Ectodermal cell (in vitro differentiated cells): ENCODE data around the gene NCCRP1.

Experiments
- H3K27ac ChIP-seq: 2 replicates; pipeline ENCODE4 v1.7.0; 2013; ENCODE audit warnings: mild to moderate bottlenecking, low read depth, low read length; ENCODE audit not compliant: insufficient read depth, poor library complexity, severe bottlenecking
- H3K27me3 ChIP-seq: 2 replicates; pipeline ENCODE4 v1.7.0; 2013; ENCODE audit warnings: mild to moderate bottlenecking, low read length; ENCODE audit not compliant: insufficient read depth, control insufficient read depth, poor library complexity, severe bottlenecking
- H3K36me3 ChIP-seq: one replicate; pipeline ENCODE4 v1.7.0; 2013; ENCODE audit warnings: low read length; ENCODE audit not compliant: control insufficient read depth, insufficient read depth
- H3K4me1 ChIP-seq: one replicate; pipeline ENCODE4 v1.7.0; 2013; ENCODE audit warnings: low read length; ENCODE audit not compliant: control insufficient read depth, insufficient read depth
- H3K4me3 ChIP-seq: 2 replicates; pipeline ENCODE4 v1.7.0; 2013; ENCODE audit warnings: low read depth, low read length, control low read depth; ENCODE audit not compliant: insufficient read depth
- H3K9me3 ChIP-seq: 2 replicates; pipeline ENCODE4 v1.7.0; 2013; ENCODE audit warnings: mild to moderate bottlenecking, low read length, moderate library complexity; ENCODE audit not compliant: control insufficient read depth
- WGBS, 2 experiments: methylation state at CpG; one replicate each; pipeline ENCODE4 v1.1.7; 2013; ENCODE audit warnings: missing lambda C conversion rate in 2 of 2; 5-methylcytosine and 5-hydroxymethylcytosine counted together

The NCCRP1 gene

DNA sequence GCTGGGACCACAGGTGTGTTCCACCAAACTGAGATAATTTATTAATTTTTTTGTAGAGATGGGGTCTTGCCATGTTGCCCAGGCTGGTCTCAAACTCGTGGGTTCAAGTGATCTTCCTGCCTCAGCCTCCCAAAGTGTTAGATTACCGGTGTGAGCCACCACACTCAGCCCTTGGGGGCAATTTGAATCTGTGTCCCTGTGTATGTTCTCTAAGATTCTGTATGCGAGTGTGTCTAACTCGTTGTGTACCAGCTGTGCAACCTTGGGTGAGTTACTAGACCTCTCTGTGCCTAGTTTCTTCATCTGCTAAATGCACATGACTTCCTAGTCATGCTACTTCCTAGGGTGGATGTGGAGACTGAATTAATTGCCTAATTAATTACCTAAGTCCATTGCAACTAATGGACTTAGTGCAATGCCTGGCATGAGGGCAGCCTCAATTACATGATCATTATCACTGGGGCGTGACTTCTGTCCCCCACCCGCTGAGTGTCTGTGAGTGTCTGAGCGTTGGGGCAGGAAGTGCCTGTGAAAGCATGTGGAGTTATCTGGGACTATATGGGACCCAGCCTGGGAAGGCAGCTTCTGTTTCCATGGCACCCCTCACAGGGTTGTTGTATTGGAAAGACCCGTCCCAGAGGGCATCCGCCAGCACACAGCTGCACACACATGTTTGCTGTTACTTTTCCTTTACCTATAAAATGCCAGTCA lies 1.8 kb upstream of the NCCRP1 start:
- Histone ChIP-seq H3K36me3 (no peaks in the 10 kb centered on the region), H3K27me3 (peaks cover 38% of the 10 kb centered on the region)
- 66 to 72% methylated on average over 9 of the region's 9 CpGs for WGBS, 2 experiments

DNA sequence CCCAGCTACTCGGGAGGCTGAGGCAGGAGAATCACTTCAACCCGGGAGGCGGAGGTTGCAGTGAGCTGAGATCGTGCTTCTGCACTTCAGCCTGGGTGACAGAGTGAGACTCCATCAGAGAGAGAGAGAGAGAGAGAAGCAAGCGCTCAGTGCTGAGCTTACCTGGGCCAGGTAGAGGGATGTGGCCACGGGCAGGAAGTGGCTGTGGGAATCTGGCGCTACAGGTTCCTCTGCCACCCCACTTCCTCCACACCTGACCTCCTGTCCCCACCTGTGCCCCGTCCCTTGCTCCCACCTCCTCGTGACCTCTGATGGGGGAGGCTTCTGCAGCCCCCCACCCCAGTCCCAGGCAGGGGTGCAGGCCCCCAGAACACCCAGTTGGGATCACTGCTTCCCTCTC lies 1.0 kb upstream of the NCCRP1 start:
- Histone ChIP-seq H3K27ac (no peak overlapping the region), H3K4me1 (peaks cover 6% of the 10 kb centered on the region), H3K4me3 (no peak overlapping the region), H3K36me3 (no peaks in the 10 kb centered on the region), H3K9me3 (no peaks in the 10 kb centered on the region), H3K27me3 (peaks cover 42% of the 10 kb centered on the region)
- WGBS, 2 experiments, result 78 to 80% methylated on average over 9 of the region's 9 CpGs

More for the DNA sequence above, 1.8 kb upstream of the NCCRP1 start:
- Histone ChIP-seq H3K4me1 (peaks cover 6% of the 10 kb centered on the region), H3K4me3 (no peak overlapping the region), H3K27ac (no peak overlapping the region), H3K9me3 (no peaks in the 10 kb centered on the region)

DNA sequence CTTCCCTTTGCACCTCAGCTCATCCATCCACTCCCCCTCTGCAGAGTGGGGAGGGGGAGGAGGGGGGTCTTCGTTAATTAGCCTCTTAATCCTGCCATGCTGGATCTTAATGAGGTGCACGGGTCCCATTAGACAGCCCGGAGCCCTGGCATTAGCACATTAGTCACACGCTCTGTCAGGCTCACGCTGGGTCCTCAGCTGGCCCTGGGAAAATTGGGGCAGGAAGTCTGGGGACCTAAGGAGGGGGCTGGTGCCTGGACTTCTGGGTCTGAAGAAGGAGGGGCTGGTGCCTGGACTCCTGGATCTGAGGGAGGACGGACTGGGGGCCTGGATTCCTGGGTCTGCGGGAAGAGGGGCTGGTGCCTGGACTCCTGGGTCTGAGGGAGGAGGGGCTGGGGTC lies 444 bp upstream of the NCCRP1 start:
- Histone ChIP-seq H3K27me3 (peaks cover 42% of the 10 kb centered on the region), H3K36me3 (no peaks in the 10 kb centered on the region), H3K9me3 (no peaks in the 10 kb centered on the region), H3K4me1 (peaks cover 6% of the 10 kb centered on the region), H3K27ac (no peak overlapping the region), H3K4me3 (no peak overlapping the region)
- 30 to 35% methylated on average over 7 of the region's 7 CpGs for WGBS, 2 experiments

DNA sequence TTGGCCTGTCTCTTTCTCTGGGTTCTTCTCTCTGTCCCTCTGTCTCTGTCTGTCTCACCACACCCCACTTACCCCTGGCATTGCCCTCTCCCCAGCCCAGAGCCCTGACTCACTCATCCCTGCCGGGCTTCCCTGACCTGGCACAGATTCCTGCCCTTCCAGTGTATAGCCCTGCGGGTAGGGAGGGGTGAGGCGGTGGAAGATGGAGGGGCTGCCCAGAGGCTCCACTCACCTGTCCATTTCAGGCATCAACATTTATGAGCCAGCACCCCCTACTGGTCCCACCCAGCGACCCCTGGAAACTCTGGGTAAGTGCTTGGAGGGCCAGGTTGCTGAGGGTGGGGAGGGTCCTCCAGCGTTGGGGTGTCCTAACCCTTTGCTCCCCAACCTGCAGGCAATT lies 1.0 kb downstream of the NCCRP1 start:
- Histone ChIP-seq H3K4me3 (no peak overlapping the region), H3K9me3 (no peaks in the 10 kb centered on the region), H3K4me1 (peaks cover 6% of the 10 kb centered on the region), H3K27me3 (peaks cover 52% of the 10 kb centered on the region), H3K36me3 (no peaks in the 10 kb centered on the region), H3K27ac (no peak overlapping the region)
- 69 to 73% methylated on average over 5 of the region's 5 CpGs for WGBS, 2 experiments

DNA sequence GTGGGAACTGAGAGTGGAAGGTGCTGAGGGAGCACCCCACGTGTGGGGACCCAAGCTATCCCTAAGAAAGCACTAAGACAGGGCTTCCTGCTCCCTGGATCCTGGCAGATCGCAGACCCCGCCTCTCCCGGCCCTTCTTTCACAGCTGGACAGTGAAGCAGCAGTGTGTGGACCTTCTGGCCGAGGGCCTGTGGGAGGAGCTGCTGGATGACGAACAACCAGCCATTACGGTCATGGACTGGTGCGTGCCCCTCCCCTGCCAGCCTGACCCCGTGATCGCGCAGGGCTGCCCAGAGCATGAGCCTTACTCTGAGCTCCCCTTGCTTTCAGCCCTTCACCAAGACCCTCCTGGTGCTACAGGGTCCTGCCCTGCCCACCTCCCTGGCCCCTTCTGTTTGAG lies 2.3 kb downstream of the NCCRP1 start:
- no peak overlapping the region for H3K27ac ChIP-seq
- H3K27me3 ChIP-seq, result peaks cover 64% of the 10 kb centered on the region
- 52% methylated on average over 11 of the region's 11 CpGs for WGBS, 2 experiments
- no peaks in the 10 kb centered on the region for H3K36me3 ChIP-seq
- H3K9me3 ChIP-seq, result no peaks in the 10 kb centered on the region
- H3K4me3 ChIP-seq, result no peak overlapping the region
- peaks cover 6% of the 10 kb centered on the region for H3K4me1 ChIP-seq

DNA sequence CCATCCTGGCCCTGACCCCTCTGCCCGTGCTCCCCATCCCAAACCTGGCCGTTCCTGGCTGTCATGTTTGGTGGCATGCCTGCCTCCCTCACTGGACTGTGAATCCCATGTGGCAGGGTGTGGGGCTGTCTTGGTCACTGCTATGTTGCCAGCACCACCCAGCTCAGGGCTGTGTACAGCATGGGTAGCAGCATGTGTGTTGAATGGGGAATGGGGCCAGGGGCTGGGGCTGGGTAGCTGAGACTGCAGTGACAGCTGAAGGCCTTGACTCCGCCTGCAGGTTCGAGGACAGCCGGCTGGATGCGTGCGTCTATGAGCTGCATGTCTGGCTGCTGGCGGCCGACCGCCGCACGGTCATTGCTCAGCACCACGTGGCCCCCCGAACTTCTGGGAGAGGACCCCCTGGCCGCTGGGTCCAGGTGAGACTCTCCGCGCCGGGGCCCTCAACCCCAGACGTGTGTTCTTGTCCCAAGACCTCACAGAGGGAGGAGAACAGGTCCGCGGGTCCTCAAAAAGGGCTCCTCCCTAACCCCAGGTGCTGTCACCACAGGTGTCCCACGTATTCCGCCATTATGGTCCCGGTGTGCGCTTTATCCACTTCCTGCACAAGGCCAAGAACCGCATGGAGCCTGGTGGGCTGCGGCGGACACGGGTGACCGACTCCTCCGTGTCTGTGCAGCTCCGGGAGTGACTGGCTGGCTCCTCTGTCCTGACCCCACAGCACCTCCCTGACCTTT lies 3.5 kb downstream of the NCCRP1 start:
- Histone ChIP-seq H3K9me3 (no peaks in the 10 kb centered on the region), H3K36me3 (no peaks in the 10 kb centered on the region), H3K27me3 (peaks cover 76% of the 10 kb centered on the region), H3K4me1 (peaks cover 6% of the 10 kb centered on the region), H3K4me3 (no peak overlapping the region), H3K27ac (no peak overlapping the region)
- WGBS, 2 experiments, result 91% methylated on average over 32 of the region's 32 CpGs

DNA sequence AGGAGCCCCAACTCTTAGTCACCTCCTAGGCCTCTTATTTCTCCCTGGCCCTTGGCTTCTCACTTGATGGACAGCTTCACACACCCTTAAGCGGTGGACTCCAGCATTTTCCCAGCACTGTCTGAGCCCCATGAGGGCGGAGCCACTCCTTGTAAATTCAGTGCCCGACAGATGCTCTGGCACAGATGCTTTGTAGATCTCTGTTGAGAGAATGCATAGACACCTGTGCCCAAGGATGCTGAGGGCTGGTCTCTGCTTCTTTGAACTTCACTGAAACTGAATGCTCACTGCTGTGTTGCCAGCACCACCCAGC lies 4.0 kb downstream of the NCCRP1 start:
- no peak overlapping the region for H3K27ac ChIP-seq
- peaks cover 78% of the 10 kb centered on the region for H3K27me3 ChIP-seq
- 79 to 84% methylated on average over 3 of the region's 3 CpGs for WGBS, 2 experiments
- H3K9me3 ChIP-seq, result no peaks in the 10 kb centered on the region
- H3K4me1 ChIP-seq, result peaks cover 6% of the 10 kb centered on the region
- no peaks in the 10 kb centered on the region for H3K36me3 ChIP-seq
- no peak overlapping the region for H3K4me3 ChIP-seq

DNA sequence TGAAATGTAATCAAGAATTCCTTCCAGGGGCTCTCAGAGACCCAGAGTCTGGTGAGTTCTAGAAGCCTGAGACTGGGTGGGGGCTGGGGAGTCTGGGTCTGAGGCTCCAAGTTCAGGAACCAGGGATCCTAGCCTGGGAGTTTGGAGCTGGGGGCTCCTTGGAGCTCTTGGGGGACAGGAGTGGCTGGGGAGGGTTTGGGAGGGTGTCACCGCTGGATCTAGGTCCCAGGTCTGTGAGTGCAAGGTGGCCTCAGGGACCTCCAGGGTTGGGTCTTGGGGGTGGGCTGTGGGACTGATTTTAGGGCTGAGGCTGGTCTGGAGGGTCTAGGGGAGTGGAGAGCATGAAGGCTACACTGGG lies 6.2 kb downstream of the NCCRP1 start:
- WGBS, 2 experiments, result 93 to 100% methylated on average over 1 of the region's 1 CpG
- H3K9me3 ChIP-seq, result no peaks in the 10 kb centered on the region
- no peaks in the 10 kb centered on the region for H3K36me3 ChIP-seq
- no peak overlapping the region for H3K4me3 ChIP-seq
- H3K27me3 ChIP-seq, result peaks cover 60% of the 10 kb centered on the region
- H3K27ac ChIP-seq, result no peak overlapping the region
- H3K4me1 ChIP-seq, result no peaks in the 10 kb centered on the region

DNA sequence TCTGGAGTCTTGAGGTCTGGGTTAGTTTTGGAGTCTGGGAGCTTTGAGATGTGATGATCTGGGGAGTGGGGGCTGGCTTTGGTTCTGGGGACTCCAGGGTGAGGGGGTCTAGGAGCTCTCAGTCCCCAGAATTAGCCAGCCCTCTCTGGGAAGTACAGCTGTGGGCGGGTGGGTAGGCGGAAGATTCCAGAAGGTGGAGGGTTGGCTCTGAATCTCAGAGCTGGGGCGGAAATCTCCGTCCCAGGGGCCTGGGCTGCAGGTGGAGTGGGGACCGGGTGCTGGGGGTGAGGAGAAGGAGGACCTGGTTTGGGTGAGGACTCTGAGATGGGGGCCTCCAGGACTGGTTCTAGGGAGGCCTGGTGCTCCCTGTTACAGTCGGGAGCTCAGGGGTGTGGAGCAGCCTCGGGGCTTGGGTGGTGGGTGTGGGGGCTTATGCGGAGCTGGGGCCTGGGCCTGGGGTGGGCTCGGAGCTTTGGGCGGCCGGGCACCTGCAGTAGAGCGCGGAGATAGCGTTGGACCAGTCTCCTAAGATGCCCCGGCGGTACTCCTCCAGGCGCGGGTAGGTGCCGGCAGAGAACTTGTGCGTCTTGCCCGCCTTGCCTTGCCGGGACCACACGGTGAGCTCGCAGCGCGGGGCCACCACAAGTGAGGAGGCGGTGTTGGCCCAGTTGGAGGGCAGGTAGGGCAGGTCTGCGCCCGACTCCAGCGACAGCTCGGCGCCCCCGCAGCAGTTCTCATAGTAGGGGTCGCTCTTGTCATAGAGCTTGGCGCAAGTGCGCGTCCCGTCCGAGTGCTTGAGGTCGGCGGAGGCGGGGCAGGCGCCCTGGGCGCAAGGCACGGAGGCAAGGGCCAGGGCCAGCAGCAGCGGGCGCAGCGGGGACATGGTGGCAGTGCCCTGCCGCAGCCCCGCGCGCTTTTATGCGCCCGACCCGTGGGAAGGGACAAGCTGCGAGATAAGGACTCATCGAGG lies 6.9 kb downstream of the NCCRP1 start, which contains the start of gene SYCN:
SYCN (minus strand) TSS at position 892 of the 970 bp plus-strand sequence; CDS start at position 883, 9 bp downstream.
- 55 to 57% methylated on average over 57 of the region's 57 CpGs for WGBS, 2 experiments
- no peaks in the 10 kb centered on the region for H3K36me3 ChIP-seq

DNA sequence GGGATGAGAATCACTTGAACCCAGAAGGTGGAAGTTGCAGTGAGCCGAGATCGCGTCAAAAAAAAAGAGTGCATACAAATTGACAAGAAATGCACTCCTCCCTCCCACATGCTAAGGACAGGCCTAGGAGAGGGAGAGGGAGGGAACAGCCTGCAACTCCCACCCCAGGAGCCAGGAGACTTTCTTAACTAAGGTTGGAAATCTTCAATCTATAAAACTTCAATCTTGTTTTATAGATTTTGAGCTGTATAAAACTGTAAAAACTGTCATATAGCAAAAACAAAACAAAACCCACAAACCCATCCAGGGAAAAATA lies 8.6 kb downstream of the NCCRP1 start:
- Histone ChIP-seq H3K9me3 (no peaks in the 10 kb centered on the region), H3K36me3 (no peaks in the 10 kb centered on the region), H3K4me1 (no peaks in the 10 kb centered on the region), H3K4me3 (no peak overlapping the region), H3K27ac (no peak overlapping the region), H3K27me3 (peaks cover 43% of the 10 kb centered on the region)
- WGBS, 2 experiments, result 74 to 94% methylated on average over 3 of the region's 3 CpGs

More for the DNA sequence above, 6.9 kb downstream of the NCCRP1 start, which contains the start of gene SYCN:
- Histone ChIP-seq H3K4me1 (no peaks in the 10 kb centered on the region), H3K9me3 (no peaks in the 10 kb centered on the region), H3K27me3 (peaks cover 53% of the 10 kb centered on the region), H3K27ac (no peak within 1 kb of the TSS), H3K4me3 (no peak within 1 kb of the TSS)
